Esophagus muscularis mucosa (tissue), 4 donors: Measurements from ENCODE around the gene ZNF81. TPM values are rescaled to one million over a fixed set of nuclear protein-coding genes. Genes with fewer than 3 reads are reported as not detected.

Source experiments
- DNase-seq: peaks from one replicate; pipeline ENCODE4 v3.0.0-alpha.2; 2017; ENCODE audit errors: extremely low spot score
- H3K27ac ChIP-seq, 4 donors: fragments of 200-600 bp; sonication (generic); replicated peaks in 1 of 4; 1 replicate in 3 of 4; 2 replicates in 1 of 4; pipeline ENCODE4 v1.5.1; 2016 to 2019; ENCODE audit warnings: mild to moderate bottlenecking in 1 of 4
- H3K27me3 ChIP-seq, 4 donors: fragments of 200-600 bp; sonication (generic); one replicate each; pipeline versions ENCODE4 v1.5.1 to v1.6.0; 2016 to 2019
- H3K36me3 ChIP-seq, 4 donors: fragments of 200-600 bp; sonication (generic); one replicate each; pipeline ENCODE4 v1.5.1; 2016 to 2019
- H3K4me1 ChIP-seq, 4 donors: fragments of 200-600 bp; sonication (generic); one replicate each; pipeline ENCODE4 v1.5.1; 2016 to 2019
- H3K4me3 ChIP-seq, 4 donors: fragments of 200-600 bp; sonication (generic); 1 replicate in 2 of 4; 2 replicates in 2 of 4; pipeline ENCODE4 v1.5.1; 2016 to 2019; ENCODE audit warnings: mild to moderate bottlenecking in 4 of 4, moderate library complexity in 1 of 4
- H3K9me3 ChIP-seq, 4 donors: fragments of 200-600 bp; sonication (generic); 1 replicate in 3 of 4; 2 replicates in 1 of 4; pipeline ENCODE4 v1.5.1; 2016 to 2019
- EP300 ChIP-seq: sonication (generic); formaldehyde crosslinking; IDR thresholded peaks from one replicate; pipeline ENCODE4 v1.6.1; 2017; ENCODE audit warnings: antibody characterized with exemption
- POLR2A ChIP-seq: fragments of 450-650 bp; IDR thresholded peaks from one replicate; pipeline ENCODE4 v1.6.1; 2017; ENCODE audit warnings: antibody characterized with exemption, moderate library complexity, mild to moderate bottlenecking, low read depth
- POLR2AphosphoS5 ChIP-seq, 2 donors: sonication (generic); formaldehyde crosslinking; IDR thresholded peaks; one replicate each; pipeline ENCODE4 v1.6.1; 2017; ENCODE audit warnings: antibody characterized with exemption in 2 of 2
- WGBS: methylation state at CpG from one replicate; pipeline ENCODE4 v1.1.5; 2018; 5-methylcytosine and 5-hydroxymethylcytosine counted together
- intact Hi-C: fragments of 100-400 bp; cut with DNase I; formaldehyde crosslinking; loops from one replicate; pipeline ENCODE4 v1.15.1; 2023
- total RNA-seq, 4 donors: library from RNA; depleted of rRNA; stranded (reverse); fragments of >200 nt; gene quantifications; one replicate each; pipeline versions ENCODE4 v1.1.0 to v1.2.1, GENCODE V29; 2016
- TF ChIP-seq, protein P1 (sequence below), 3 experiments: fragments of 200-600 bp in 2 of 3; fragments of 450-650 bp in 1 of 3; sonication (generic) in 2 of 3; IDR thresholded peaks; one replicate each; pipeline ENCODE4 v1.5.1; 2017 to 2019; ENCODE audit warnings: antibody characterized with exemption in 3 of 3, mild to moderate bottlenecking in 2 of 3, moderate library complexity in 1 of 3

Gene ZNF81
- total RNA-seq, 4 donors from 2014 or later, result 4.8 to 12.6 (median 5.5) TPM

- TF ChIP-seq EP300 (no peak), POLR2AphosphoS5 (IDR thresholded peaks at IDR 0.05) (no peak), POLR2A (no peak)
- TF ChIP-seq, protein P1, sequence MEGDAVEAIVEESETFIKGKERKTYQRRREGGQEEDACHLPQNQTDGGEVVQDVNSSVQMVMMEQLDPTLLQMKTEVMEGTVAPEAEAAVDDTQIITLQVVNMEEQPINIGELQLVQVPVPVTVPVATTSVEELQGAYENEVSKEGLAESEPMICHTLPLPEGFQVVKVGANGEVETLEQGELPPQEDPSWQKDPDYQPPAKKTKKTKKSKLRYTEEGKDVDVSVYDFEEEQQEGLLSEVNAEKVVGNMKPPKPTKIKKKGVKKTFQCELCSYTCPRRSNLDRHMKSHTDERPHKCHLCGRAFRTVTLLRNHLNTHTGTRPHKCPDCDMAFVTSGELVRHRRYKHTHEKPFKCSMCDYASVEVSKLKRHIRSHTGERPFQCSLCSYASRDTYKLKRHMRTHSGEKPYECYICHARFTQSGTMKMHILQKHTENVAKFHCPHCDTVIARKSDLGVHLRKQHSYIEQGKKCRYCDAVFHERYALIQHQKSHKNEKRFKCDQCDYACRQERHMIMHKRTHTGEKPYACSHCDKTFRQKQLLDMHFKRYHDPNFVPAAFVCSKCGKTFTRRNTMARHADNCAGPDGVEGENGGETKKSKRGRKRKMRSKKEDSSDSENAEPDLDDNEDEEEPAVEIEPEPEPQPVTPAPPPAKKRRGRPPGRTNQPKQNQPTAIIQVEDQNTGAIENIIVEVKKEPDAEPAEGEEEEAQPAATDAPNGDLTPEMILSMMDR (IDR thresholded peaks at IDR 0.05), result no peak
- Histone ChIP-seq H3K9me3 (no peaks in the 10 kb centered on the region), H3K27me3 (peaks cover 0 to 5% (median 0%) of the 10 kb centered on the region in 4 donors), H3K4me1 (no peaks in the 10 kb centered on the region), H3K36me3 (no peaks in the 10 kb centered on the region), H3K4me3 (no peak overlapping the region), H3K27ac (no peak overlapping the region)
- DNase-seq, result no peak
- 56% methylated on average over 1 of the region's 1 CpG for WGBS
- intact Hi-C loops, result no loop called here
Measured at GRCh38 chrX:47814851-47815250, 21.9 kb upstream of the ZNF81 start.

DNA sequence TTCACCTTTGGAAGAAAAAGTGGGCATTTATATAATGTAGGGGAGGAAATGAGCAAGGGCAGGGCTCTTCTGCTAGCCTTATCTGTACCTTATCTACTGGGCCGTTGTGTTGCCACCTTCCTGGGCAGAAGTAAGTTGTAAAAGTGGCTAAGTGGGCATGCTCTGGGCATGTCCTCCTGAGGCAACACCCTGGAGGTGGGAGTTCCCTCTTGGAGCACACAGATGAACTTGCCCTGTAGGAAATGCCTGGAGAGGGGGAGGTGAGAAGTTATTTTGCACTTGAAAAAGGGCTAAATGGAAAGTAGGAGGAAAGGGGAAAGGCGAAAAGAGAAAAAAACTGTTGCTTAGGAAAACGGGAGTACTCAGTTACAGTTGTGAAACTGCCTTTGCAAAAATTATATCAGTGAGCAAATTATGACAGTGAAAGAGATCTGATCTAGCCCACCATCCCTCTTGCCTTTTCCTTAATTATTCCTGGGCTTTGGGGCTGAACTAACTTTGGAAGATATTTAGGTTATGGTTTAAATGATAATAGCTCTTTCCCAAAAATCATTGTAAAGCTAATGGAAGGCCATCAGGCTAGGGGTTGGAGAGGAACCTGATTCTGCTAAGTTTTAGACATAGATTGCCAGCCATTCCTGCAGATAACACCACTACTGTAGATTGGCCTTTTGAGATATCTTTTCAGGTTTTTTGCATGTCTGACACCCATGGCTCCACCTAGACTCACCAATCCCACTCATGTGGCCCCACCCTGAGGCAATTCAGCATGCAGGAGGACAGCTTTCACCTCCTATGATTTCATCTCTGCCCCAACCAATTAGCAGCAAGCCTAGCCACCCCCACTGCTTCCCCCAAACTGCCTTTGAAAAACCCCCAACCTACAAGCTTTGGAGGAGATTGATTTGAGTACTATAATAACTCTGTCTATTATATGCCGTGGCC, 20.5 kb upstream of the ZNF81 start:
- 52% methylated on average over 4 of the region's 4 CpGs for WGBS

DNA sequence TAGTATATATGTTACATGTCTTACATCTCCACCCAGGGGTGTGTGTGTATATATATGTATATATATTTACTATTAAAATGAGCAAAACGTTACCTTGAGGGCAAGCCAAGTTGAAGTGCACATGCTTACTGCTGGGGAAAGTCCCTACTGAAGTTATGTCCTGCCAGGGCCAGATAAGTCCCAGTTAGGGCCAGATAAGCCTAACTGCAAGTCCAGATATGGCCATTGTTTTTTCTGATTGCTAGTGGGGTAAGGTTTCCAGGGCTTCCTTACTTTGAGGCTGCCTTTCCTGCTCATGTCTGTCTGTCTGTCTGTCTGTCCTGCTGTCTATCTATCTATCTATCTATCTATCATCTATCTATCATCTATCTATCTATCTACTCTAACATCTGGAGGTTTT, 19.3 kb upstream of the ZNF81 start:
- 11% methylated on average over 1 of the region's 1 CpG for WGBS
- no peaks in the 10 kb centered on the region for H3K9me3 ChIP-seq
- no peak overlapping the region for H3K4me3 ChIP-seq
- H3K36me3 ChIP-seq, result no peaks in the 10 kb centered on the region
- no peak for TF ChIP-seq POLR2A
- TF ChIP-seq EP300, result no peak
- TF ChIP-seq, protein P1 (IDR thresholded peaks at IDR 0.05), result no peak
- TF ChIP-seq POLR2AphosphoS5 (IDR thresholded peaks at IDR 0.05), result no peak
- DNase-seq, result no peak
- peaks cover 0 to 5% (median 0%) of the 10 kb centered on the region in 4 donors for H3K27me3 ChIP-seq
- intact Hi-C loops, result no loop called here
- no peak overlapping the region for H3K27ac ChIP-seq
- no peaks in the 10 kb centered on the region for H3K4me1 ChIP-seq

More for the DNA sequence above, 20.5 kb upstream of the ZNF81 start:
- Histone ChIP-seq H3K4me1 (no peaks in the 10 kb centered on the region), H3K27ac (no peak overlapping the region), H3K4me3 (no peak overlapping the region), H3K27me3 (peaks cover 0 to 5% (median 0%) of the 10 kb centered on the region in 4 donors), H3K9me3 (no peaks in the 10 kb centered on the region), H3K36me3 (no peaks in the 10 kb centered on the region)
- no peak for TF ChIP-seq POLR2A
- TF ChIP-seq EP300, result no peak
- TF ChIP-seq, protein P1 (IDR thresholded peaks at IDR 0.05), result no peak
- no peak for TF ChIP-seq POLR2AphosphoS5 (IDR thresholded peaks at IDR 0.05)
- intact Hi-C loops, result no loop called here
- DNase-seq, result no peak

DNA sequence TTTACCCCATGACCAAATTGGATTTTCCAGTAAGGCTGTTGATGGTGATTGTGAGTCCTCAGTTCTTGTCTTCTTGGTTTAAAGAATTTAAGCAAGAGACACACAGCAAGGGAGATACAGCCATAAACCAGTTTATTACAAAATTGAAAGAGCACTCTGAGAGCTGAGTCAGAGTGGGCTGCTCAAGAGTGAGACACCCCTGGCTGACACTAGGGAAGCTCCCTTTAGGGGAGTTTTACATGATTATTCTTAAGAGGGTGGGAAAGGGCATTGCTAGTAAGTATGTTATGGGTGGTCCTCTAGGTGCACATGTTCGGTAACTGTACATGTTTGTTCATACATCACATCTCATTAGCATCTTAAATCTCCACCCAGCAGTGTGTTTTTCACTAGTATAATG, 18.8 kb upstream of the ZNF81 start:
- Histone ChIP-seq H3K4me1 (no peaks in the 10 kb centered on the region), H3K4me3 (no peak overlapping the region), H3K9me3 (no peaks in the 10 kb centered on the region), H3K27me3 (peaks cover 0 to 5% (median 0%) of the 10 kb centered on the region in 4 donors), H3K36me3 (no peaks in the 10 kb centered on the region), H3K27ac (no peak overlapping the region)
- intact Hi-C loops, result no loop called here
- TF ChIP-seq EP300 (no peak), POLR2A (no peak), POLR2AphosphoS5 (IDR thresholded peaks at IDR 0.05) (no peak)
- TF ChIP-seq, protein P1 (IDR thresholded peaks at IDR 0.05), result no peak
- DNase-seq, result no peak
- WGBS, result 100% methylated on average over 1 of the region's 1 CpG
